OCI-LY3 (cell line): ENCODE data around the gene LPIN2.

ENCODE experiments used
- H2AFZ ChIP-seq: fragments of 200-600, 300-600 bp; shearing (Covaris generic); 2 replicates; pipeline ENCODE4 v1.6.0; 2014; ENCODE audit warnings: antibody characterized with exemption, low read depth, low read length
- H3K27ac ChIP-seq: fragments of 200-600, 300-600 bp; sonication (generic); 2 replicates; pipeline ENCODE4 v1.5.1; 2014; ENCODE audit warnings: mild to moderate bottlenecking, low read length, moderate library complexity, mixed read lengths
- H3K27me3 ChIP-seq: fragments of 200-600, 300-600 bp; sonication (generic); 2 replicates; pipeline ENCODE4 v1.6.1; 2014; ENCODE audit warnings: low read depth, low read length, mixed read lengths
- H3K36me3 ChIP-seq: fragments of 200-600, 300-600 bp; sonication (generic); replicated peaks from 2 replicates; pipeline ENCODE3; 2014; ENCODE audit warnings: low read depth, low read length, mixed read lengths
- H3K4me1 ChIP-seq: fragments of 300-600, 200-600 bp; sonication (generic); 2 replicates; pipeline ENCODE4 v1.6.1; 2014; ENCODE audit warnings: low read length, mixed read lengths
- H3K4me2 ChIP-seq: fragments of 200-600, 300-600 bp; sonication (generic); 2 replicates; pipeline ENCODE4 v1.6.1; 2014; ENCODE audit warnings: low read length, mixed read lengths
- H3K4me3 ChIP-seq: fragments of 300-600, 200-600 bp; sonication (generic); 2 replicates; pipeline ENCODE4 v1.5.1; 2014; ENCODE audit warnings: antibody characterized with exemption, mild to moderate bottlenecking, low read length, moderate library complexity
- H3K79me2 ChIP-seq: fragments of 300-600, 200-600 bp; shearing (Covaris generic); 2 replicates; pipeline ENCODE4 v1.6.1; 2014; ENCODE audit warnings: mild to moderate bottlenecking, low read length, mixed read lengths
- H3K9ac ChIP-seq: fragments of 300-600, 200-600 bp; shearing (Covaris generic); 2 replicates; pipeline ENCODE4 v1.6.0; 2014; ENCODE audit warnings: mild to moderate bottlenecking, low read length, moderate library complexity
- H3K9me3 ChIP-seq: fragments of 200-600, 300-600 bp; shearing (Covaris generic); 2 replicates; pipeline ENCODE4 v1.6.1; 2014; ENCODE audit warnings: low read length, mixed read lengths; ENCODE audit not compliant: insufficient read depth
- H4K20me1 ChIP-seq: fragments of 200-600, 300-600 bp; sonication (generic); 2 replicates; pipeline ENCODE4 v1.6.1; 2016; ENCODE audit warnings: low read length, mixed read lengths; ENCODE audit not compliant: insufficient read depth
- EZH2phosphoT487 ChIP-seq: fragments of 200-600 bp; shearing (Covaris generic); IDR thresholded peaks from 2 replicates; pipeline ENCODE4 v1.6.1; 2018; ENCODE audit warnings: antibody characterized with exemption, mixed run types, low read depth
- TF ChIP-seq, protein P1 (sequence below): fragments of 200-600, 300-600 bp; sonication (generic); IDR thresholded peaks from 2 replicates; pipeline ENCODE4 v1.5.1; 2014; ENCODE audit warnings: antibody characterized with exemption, low read length, low read depth

The LPIN2 gene

DNA sequence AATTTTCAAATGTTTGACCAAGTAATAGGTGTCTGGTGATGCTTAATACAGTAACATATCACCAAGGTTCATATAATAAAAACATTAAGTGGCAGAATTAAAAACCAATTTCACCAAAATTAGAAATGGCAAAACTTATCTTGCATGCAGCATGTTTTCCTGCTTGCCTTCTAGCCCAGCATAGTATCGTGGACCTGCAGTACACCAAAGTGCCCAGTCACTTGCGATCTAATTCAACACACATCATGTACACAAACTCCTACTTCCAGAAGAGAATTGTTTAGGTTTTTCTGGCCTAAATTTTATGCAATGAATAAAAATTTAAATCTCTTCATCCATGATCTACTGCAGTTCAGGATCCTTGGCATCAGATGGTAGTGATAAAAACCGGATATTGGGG, 28.9 kb downstream of the LPIN2 start:
- H4K20me1 ChIP-seq, result no peaks in the 10 kb centered on the region
- H3K4me1 ChIP-seq, result peaks cover 68% of the 10 kb centered on the region
- H3K27ac ChIP-seq, result peak overlapping the region; percentile 98
- H3K4me3 ChIP-seq, result no peak overlapping the region
- no peaks in the 10 kb centered on the region for H3K27me3 ChIP-seq
- H3K4me2 ChIP-seq, result no peak overlapping the region
- no peaks in the 10 kb centered on the region for H3K9me3 ChIP-seq
- peak overlapping the region; percentile 78 for H3K9ac ChIP-seq
- peaks cover 90% of the 10 kb centered on the region for H3K79me2 ChIP-seq
- H3K36me3 ChIP-seq, result peaks cover 8% of the 10 kb centered on the region
- H2AFZ ChIP-seq, result no peak overlapping the region
- TF ChIP-seq, protein P1, sequence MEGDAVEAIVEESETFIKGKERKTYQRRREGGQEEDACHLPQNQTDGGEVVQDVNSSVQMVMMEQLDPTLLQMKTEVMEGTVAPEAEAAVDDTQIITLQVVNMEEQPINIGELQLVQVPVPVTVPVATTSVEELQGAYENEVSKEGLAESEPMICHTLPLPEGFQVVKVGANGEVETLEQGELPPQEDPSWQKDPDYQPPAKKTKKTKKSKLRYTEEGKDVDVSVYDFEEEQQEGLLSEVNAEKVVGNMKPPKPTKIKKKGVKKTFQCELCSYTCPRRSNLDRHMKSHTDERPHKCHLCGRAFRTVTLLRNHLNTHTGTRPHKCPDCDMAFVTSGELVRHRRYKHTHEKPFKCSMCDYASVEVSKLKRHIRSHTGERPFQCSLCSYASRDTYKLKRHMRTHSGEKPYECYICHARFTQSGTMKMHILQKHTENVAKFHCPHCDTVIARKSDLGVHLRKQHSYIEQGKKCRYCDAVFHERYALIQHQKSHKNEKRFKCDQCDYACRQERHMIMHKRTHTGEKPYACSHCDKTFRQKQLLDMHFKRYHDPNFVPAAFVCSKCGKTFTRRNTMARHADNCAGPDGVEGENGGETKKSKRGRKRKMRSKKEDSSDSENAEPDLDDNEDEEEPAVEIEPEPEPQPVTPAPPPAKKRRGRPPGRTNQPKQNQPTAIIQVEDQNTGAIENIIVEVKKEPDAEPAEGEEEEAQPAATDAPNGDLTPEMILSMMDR, result no peak
- TF ChIP-seq EZH2phosphoT487, result no peak

DNA sequence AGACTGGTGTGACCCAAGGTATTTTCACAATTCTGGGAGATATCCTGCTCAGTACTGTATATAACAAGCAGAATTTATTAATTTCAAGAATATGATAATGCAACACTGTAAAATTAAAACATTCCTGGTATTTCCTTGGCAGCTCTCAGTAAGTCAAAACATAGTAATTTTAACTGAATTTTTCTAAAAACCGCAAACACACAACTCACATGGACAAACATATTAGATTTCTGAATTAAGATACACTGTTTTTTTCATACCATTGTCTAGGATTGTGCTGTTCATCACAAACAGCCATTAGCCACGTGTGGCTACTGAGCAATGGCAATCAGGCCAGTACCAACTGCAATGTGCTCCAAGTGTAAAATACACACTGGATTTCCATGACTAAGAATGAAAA, 29.6 kb downstream of the LPIN2 start:
- TF ChIP-seq, protein P1, result no peak
- TF ChIP-seq EZH2phosphoT487, result no peak
- Histone ChIP-seq H3K4me3 (peak overlapping the region; percentile 53; the same call in 1 of the 2 replicates), H4K20me1 (no peaks in the 10 kb centered on the region), H3K27me3 (no peaks in the 10 kb centered on the region), H3K4me1 (peaks cover 76% of the 10 kb centered on the region), H2AFZ (no peak overlapping the region), H3K9ac (peak overlapping the region; percentile 78), H3K36me3 (peaks cover 10% of the 10 kb centered on the region), H3K79me2 (peaks cover 90% of the 10 kb centered on the region), H3K4me2 (peak overlapping the region; percentile 60), H3K9me3 (no peaks in the 10 kb centered on the region), H3K27ac (peak overlapping the region; percentile 98)

DNA sequence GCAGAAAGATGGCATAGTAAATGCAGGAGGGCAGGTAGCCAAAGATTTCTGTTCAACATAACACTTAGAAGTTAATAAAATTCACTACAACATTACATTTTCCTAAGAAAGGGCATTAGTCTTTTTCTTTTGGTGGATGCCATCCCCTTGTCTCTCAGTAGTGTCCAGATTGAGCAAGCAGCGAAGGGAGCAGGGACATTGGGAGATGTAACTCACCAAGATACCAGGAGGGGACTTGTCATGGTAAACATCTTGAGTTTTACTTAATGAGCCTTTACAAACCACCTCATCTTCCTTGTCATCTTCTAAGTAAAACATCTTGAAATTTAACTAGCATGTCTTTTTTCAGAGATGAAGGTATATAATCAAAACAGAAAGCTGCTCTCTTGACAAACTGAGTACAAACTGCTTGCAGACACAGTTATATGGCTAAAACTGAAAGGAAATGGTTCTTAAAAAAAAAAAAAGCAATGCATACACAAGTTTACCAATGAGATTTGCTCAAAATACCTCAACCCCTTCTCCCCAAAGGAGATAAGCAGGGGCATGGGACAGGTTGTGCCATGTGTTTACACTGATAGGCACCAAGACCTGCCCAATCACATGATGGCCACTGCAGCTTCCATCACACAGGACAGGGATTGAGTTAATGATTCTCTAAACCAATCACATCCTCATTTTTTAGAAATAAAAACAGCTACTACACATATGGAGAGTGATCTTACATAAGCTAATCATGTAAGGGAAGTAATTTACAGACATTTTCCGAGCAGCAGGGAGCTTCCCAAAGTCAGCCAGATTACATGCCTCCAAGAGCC, 30.3 kb downstream of the LPIN2 start:
- peak overlapping the region; percentile 53 for H3K4me3 ChIP-seq
- no peaks in the 10 kb centered on the region for H3K27me3 ChIP-seq
- TF ChIP-seq, protein P1, result no peak
- no peak for TF ChIP-seq EZH2phosphoT487
- peaks cover 8% of the 10 kb centered on the region for H3K36me3 ChIP-seq
- H3K9ac ChIP-seq, result peak overlapping the region; percentile 78
- H3K27ac ChIP-seq, result peak overlapping the region; percentile 98
- H3K79me2 ChIP-seq, result peaks cover 92% of the 10 kb centered on the region
- H3K4me2 ChIP-seq, result peak overlapping the region; percentile 60
- no peaks in the 10 kb centered on the region for H3K9me3 ChIP-seq
- H3K4me1 ChIP-seq, result peaks cover 82% of the 10 kb centered on the region
- no peaks in the 10 kb centered on the region for H4K20me1 ChIP-seq
- H2AFZ ChIP-seq, result no peak overlapping the region

DNA sequence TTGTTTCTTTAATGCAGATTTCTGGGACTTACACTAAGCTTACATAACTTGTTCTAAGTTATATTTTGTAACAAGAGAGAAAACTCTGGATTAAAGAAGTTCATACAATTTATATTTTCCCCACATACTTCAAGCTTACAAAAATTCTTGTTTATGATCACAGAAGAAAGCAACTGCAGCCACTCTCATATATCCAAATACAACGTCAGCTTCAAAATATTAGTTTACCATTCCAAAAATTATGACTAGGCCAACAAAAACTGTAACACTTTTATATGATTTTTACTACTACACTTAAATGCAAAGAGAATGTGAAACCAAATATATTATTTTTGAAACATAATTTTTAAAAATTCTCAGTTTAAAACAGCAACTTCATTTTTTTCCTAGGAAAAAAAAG, 30.9 kb downstream of the LPIN2 start:
- Histone ChIP-seq H3K27ac (peak overlapping the region; percentile 98), H3K79me2 (peaks cover 94% of the 10 kb centered on the region), H3K4me1 (peaks cover 89% of the 10 kb centered on the region), H3K9ac (peak overlapping the region; percentile 78), H3K4me2 (peak overlapping the region; percentile 60), H2AFZ (no peak overlapping the region), H3K4me3 (peak overlapping the region; percentile 53), H3K27me3 (no peaks in the 10 kb centered on the region), H3K36me3 (peaks cover 13% of the 10 kb centered on the region), H4K20me1 (no peaks in the 10 kb centered on the region), H3K9me3 (no peaks in the 10 kb centered on the region)
- no peak for TF ChIP-seq EZH2phosphoT487
- TF ChIP-seq, protein P1, result no peak
